ENCODE data around the gene ZCCHC14.

The ZCCHC14 gene

GRCh38 chr16:87492721-87493607 is at the start of gene ZCCHC14:
ZCCHC14 (minus strand) TSS chr16:87493024; CDS start chr16:87492238, 786 bp downstream.
- Histone ChIP-seq H3K27ac (peak within 1 kb of the TSS in 1 of 2 donors; percentile 92), H3K4me3 (peak within 1 kb of the TSS; percentile 79)
- DNase-seq (ENCODE audit: low spot score) = peak; percentile 99
- no peak for TF ChIP-seq CTCF (IDR thresholded peaks at IDR 0.05)

DNA sequence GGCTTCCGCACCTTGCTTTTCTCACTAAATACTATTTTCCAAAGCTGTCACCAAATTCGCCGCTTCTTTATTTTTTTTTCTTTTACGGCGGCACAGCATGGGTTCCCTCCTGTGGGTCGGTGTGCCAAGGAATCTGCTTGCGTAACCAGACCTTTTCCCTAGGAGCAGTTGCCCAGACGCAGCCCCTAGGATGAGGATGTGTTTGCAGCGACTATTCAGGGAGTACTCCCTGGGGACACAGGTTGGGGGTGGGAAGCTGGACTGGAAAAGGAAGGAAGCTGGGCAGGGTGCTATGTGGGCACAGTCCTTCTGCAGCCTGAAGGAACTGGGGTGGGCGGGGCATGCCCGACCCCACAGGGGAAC is 49.0 kb upstream of the ZCCHC14 start:
- DNase-seq (ENCODE audit: low spot score) = peak; percentile 86
- H3K4me3 ChIP-seq = peak overlapping the region; percentile 61
- TF ChIP-seq CTCF (IDR thresholded peaks at IDR 0.05) = no peak
- peak overlapping the region; percentile 74 to 87 for H3K27ac ChIP-seq

DNA sequence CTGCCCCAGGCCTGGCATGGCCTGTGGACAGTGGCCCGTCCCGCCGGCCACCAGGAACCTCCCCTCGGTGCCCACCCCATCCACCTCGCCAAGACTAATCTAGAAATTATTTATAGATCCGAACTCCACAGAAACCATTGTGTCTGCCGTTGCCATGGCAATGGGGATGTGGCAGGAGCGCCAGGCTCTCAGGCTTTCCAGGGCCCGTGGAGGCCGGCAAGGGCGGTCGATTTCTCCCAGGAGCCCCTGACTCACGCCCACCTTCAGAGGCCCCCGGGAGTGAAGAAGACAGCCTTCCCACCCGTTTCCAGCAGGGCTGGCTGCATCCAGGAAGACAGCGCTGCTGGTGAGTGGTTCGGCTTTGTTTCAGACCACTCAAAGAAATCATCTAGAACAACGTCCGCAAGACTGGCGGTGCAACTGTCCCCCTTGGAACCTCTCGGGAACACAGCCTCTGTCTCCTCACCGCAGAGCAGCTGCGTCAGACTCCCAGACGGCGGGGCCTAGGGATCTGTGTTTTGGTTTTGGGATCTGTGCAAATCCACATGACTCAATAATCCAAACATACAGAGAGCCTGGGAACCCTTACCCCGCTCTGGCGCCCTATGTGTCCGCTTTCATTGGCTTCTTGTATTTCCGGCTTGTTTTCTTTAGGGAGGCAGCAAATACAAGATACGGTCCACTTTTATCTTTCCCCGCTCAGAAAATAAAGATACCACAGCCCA is 48.5 kb upstream of the ZCCHC14 start:
- peak overlapping the region; percentile 74 to 87 for H3K27ac ChIP-seq
- peak overlapping the region; percentile 61 for H3K4me3 ChIP-seq
- no peak for TF ChIP-seq CTCF (IDR thresholded peaks at IDR 0.05)
- peak; percentile 94 for DNase-seq (ENCODE audit: low spot score)

DNA sequence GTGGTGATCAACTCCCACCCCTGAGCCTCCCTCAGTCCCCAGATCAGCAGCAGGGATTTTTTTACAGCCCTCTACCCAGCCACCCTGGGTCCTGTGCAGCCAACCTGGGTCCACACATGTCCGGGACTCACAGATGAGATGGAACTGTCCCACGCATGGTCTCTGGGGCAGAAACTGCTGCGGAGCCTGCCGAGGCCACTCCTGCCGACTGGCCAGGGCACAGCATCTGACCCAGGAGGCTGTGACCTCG is 48.0 kb upstream of the ZCCHC14 start:
- TF ChIP-seq CTCF (IDR thresholded peaks at IDR 0.05) = no peak
- Histone ChIP-seq H3K4me3 (peak overlapping the region; percentile 61), H3K27ac (peak overlapping the region; percentile 74 to 87)
- no peak for DNase-seq (ENCODE audit: low spot score)

DNA sequence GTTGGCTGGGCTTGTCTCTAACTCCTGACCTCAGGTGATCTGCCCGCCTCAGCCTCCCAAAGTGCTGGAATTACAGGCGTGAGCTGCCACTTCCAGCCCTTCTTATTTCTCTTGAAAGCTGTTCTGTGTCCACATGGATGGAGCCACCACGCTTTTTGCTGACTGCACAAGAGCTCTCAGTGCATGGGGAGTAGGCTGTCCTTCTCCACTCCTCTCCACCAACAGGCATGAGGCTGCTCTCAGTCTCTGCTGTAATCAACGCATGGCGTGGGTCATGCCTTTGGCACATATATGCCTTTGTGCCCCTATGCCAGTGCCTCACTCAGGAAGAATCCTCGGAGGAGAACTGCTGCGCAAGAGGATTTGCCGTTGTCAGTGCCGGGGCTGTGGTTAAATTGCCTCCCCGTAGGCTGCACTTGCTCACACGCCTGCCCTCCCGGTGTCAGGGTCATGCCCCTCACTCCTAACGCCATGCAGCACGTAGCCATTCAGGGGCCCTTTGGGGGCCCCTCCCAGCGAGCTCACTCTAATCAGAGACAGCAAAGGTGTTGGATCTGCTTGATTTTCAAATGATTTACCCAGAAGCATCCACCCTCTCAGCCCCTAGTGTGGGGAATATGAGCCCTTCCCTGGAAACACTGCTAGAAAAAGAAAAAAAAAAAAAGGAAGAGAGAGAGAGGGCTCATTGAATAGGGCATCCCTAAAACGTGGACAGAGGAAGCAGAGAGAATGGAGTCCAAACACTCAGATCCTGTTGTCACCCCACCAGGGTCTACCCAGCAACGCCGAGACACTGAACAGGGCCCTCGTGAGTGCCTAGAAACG is 47.5 kb upstream of the ZCCHC14 start:
- no peak for DNase-seq (ENCODE audit: low spot score)
- H3K4me3 ChIP-seq = peak overlapping the region; percentile 61
- no peak for TF ChIP-seq CTCF (IDR thresholded peaks at IDR 0.05)
- peak overlapping the region; percentile 74 to 87 for H3K27ac ChIP-seq

- Histone ChIP-seq H3K27ac (peak overlapping the region; percentile 15 to 69), H3K4me3 (no peak overlapping the region)
- DNase-seq (ENCODE audit: low spot score) = no peak
- no peak for TF ChIP-seq CTCF (IDR thresholded peaks at IDR 0.05)
These were observed 46.3 kb upstream of the ZCCHC14 start for GRCh38 chr16:87539113-87539512.

All from coronary artery (tissue), 2 donors.